Osteoblast (primary cell): Measurements from ENCODE around the gene RFX1. TPM values are rescaled to one million over a fixed set of nuclear protein-coding genes. Genes with fewer than 3 reads are reported as not detected.

Source experiments
- DNase-seq: peaks from one replicate; pipeline ENCODE4 v3.0.0; 2011; ENCODE audit warnings: low spot score, mixed read lengths; ENCODE audit not compliant: insufficient read length; ENCODE audit errors: missing footprints
- H2AFZ ChIP-seq: 2 replicates; pipeline ENCODE4 v1.6.0; 2011; ENCODE audit warnings: mild to moderate bottlenecking, low read length
- H3K27ac ChIP-seq: 2 replicates; pipeline ENCODE4 v1.5.1; 2011; ENCODE audit warnings: mild to moderate bottlenecking, low read depth, low read length, moderate library complexity
- H3K27me3 ChIP-seq: 2 replicates; pipeline ENCODE4 v1.6.0; 2012; ENCODE audit warnings: mild to moderate bottlenecking, control low read depth, inconsistent platforms, low read length, moderate library complexity; ENCODE audit not compliant: insufficient read depth
- H3K36me3 ChIP-seq: 2 replicates; pipeline ENCODE4 v1.5.1; 2011; ENCODE audit warnings: mild to moderate bottlenecking, low read length, control low read depth, moderate library complexity; ENCODE audit not compliant: insufficient read depth
- H3K4me1 ChIP-seq: 2 replicates; pipeline ENCODE4 v1.5.1; 2011; ENCODE audit warnings: mild to moderate bottlenecking, low read length, control low read depth, moderate library complexity; ENCODE audit not compliant: insufficient read depth
- H3K4me2 ChIP-seq: 2 replicates; pipeline ENCODE4 v1.6.0; 2011; ENCODE audit warnings: mild to moderate bottlenecking, low read length; ENCODE audit not compliant: insufficient read depth
- H3K4me3 ChIP-seq: fragments of 200-600 bp; sonication (generic); 3 replicates; pipeline ENCODE4 v1.5.1; 2012; ENCODE audit warnings: mild to moderate bottlenecking, low read length, inconsistent platforms; ENCODE audit not compliant: insufficient read depth
- H3K79me2 ChIP-seq: 2 replicates; pipeline ENCODE4 v1.6.0; 2012; ENCODE audit warnings: mild to moderate bottlenecking, low read length, control low read depth, inconsistent platforms; ENCODE audit not compliant: insufficient read depth
- H3K9me3 ChIP-seq: 2 replicates; pipeline ENCODE4 v1.5.1; 2011; ENCODE audit warnings: low read depth, low read length, control low read depth
- H4K20me1 ChIP-seq: 2 replicates; pipeline ENCODE4 v1.6.0; 2012; ENCODE audit warnings: mild to moderate bottlenecking, low read length, control low read depth; ENCODE audit not compliant: insufficient read depth
- total RNA-seq: library from RNA; depleted of rRNA; stranded (reverse); fragments of >200 nt; gene quantifications from 2 replicates; pipeline ENCODE4 v1.2.3, GENCODE V29; 2012
- TF ChIP-seq, protein P1 (sequence below): IDR thresholded peaks from 2 replicates; pipeline ENCODE4 v1.5.1; 2011; ENCODE audit warnings: mild to moderate bottlenecking, low read depth, low read length, moderate library complexity; ENCODE audit errors: extremely low read depth

RFX1 gene
- total RNA-seq, 1 donor, result 2.5 TPM

DNA sequence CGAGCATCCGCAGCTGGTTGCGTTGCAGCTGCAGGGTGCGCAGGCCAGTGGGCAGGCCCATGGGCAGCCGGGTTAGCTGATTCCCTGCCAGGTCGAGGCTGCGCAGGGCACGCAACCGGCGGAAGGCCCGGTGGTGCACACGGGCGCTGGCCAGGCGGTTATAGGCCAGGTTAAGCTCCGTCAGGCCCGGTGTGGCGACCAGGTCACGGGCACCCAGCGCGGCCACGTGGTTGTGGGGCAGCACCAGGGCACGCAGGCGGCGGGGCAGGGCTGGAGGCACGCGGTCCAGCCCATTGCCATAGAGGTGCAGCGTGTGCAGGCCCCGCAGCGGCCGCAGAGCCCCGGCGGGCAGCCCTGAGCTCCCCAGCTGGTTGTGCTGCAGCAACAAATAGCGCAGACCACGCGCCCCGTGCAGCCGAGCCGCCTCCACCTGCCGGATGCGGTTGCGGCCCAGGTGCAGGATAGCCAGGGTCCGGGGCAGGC, 73.2 kb downstream of the RFX1 start:
- no peak overlapping the region for H3K4me3 ChIP-seq
- no peaks in the 10 kb centered on the region for H3K9me3 ChIP-seq
- TF ChIP-seq, protein P1, sequence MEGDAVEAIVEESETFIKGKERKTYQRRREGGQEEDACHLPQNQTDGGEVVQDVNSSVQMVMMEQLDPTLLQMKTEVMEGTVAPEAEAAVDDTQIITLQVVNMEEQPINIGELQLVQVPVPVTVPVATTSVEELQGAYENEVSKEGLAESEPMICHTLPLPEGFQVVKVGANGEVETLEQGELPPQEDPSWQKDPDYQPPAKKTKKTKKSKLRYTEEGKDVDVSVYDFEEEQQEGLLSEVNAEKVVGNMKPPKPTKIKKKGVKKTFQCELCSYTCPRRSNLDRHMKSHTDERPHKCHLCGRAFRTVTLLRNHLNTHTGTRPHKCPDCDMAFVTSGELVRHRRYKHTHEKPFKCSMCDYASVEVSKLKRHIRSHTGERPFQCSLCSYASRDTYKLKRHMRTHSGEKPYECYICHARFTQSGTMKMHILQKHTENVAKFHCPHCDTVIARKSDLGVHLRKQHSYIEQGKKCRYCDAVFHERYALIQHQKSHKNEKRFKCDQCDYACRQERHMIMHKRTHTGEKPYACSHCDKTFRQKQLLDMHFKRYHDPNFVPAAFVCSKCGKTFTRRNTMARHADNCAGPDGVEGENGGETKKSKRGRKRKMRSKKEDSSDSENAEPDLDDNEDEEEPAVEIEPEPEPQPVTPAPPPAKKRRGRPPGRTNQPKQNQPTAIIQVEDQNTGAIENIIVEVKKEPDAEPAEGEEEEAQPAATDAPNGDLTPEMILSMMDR, result no peak
- no peaks in the 10 kb centered on the region for H4K20me1 ChIP-seq
- H3K27me3 ChIP-seq, result no peaks in the 10 kb centered on the region
- peaks cover 12% of the 10 kb centered on the region for H3K36me3 ChIP-seq
- no peak overlapping the region for H3K4me2 ChIP-seq
- no peak overlapping the region for H2AFZ ChIP-seq
- peak; percentile 56 for DNase-seq
- no peak overlapping the region for H3K27ac ChIP-seq
- H3K4me1 ChIP-seq, result no peaks in the 10 kb centered on the region
- H3K79me2 ChIP-seq, result no peaks in the 10 kb centered on the region

DNA sequence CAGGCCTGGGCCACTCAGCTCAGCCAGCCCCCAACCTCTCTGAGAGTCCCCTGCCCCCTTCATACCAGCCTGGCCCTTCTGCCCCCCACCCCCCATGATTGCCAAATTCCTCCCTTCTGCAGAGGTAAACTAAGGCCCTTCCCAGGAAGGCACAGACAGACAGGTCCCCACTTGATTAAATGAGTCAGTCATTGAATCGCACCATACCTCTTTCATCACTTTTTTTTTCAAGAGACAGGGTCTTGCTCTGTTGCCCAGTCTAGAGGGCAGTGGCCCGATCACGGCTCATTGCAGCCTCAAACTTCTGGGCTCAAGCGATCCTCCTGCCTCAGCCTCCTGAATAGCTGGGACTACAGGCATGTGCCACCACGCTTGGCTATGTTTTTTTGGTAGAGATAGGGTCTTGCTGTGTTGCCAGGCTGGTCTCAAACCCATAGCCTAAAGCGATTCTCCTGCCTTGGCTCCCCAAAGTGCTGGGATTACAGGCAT, 73.9 kb downstream of the RFX1 start:
- TF ChIP-seq, protein P1, result no peak
- no peak overlapping the region for H3K27ac ChIP-seq
- no peaks in the 10 kb centered on the region for H4K20me1 ChIP-seq
- H3K4me1 ChIP-seq, result no peaks in the 10 kb centered on the region
- H3K4me2 ChIP-seq, result no peak overlapping the region
- H2AFZ ChIP-seq, result no peak overlapping the region
- no peaks in the 10 kb centered on the region for H3K27me3 ChIP-seq
- H3K36me3 ChIP-seq, result peaks cover 13% of the 10 kb centered on the region
- peak; percentile 61 for DNase-seq
- no peak overlapping the region for H3K4me3 ChIP-seq
- H3K9me3 ChIP-seq, result no peaks in the 10 kb centered on the region
- H3K79me2 ChIP-seq, result no peaks in the 10 kb centered on the region

DNA sequence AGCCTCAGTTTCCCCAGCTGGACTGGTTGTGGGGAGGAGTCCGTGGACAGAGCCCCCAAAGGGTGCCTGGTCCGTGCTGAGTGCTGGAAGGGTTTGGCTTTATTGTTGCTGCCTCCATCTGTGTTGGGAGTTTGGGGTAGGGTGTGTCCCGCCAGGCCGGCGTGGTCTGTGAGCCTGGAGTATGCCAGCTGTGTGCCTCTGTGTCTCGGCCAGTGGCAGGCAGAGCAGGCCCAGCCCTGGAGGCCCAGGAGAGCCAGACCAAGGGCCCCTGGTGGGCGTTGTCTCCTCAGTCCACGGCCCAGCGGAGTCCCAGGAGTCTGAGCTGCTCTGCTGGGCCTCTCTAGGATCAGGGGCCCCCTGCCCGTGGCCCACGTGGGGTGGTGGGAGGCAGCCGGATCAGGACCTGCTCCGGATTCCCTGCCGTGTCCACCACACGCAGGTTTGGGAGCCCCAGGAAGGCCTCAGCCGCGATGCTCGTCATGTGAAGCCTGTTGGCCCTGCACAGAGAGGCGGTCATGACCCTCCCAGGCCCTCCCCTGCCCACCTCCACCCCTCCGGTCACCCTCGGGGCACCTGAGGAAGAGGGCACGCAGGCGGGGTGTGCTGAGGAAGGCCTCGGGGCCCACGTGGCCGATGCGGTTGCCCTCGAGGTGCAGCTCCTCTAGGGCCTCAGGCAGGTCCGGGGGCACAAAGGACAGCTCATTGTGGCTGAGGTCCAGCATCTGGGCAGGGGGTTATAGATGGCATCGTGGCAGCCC, 74.5 kb downstream of the RFX1 start:
- Histone ChIP-seq H3K4me1 (no peaks in the 10 kb centered on the region), H3K27me3 (no peaks in the 10 kb centered on the region), H3K27ac (no peak overlapping the region), H3K4me3 (no peak overlapping the region), H3K79me2 (no peaks in the 10 kb centered on the region), H3K9me3 (no peaks in the 10 kb centered on the region), H4K20me1 (no peaks in the 10 kb centered on the region), H3K4me2 (no peak overlapping the region), H2AFZ (no peak overlapping the region), H3K36me3 (peaks cover 19% of the 10 kb centered on the region)
- DNase-seq, result peak; percentile 58
- TF ChIP-seq, protein P1, result no peak

DNA sequence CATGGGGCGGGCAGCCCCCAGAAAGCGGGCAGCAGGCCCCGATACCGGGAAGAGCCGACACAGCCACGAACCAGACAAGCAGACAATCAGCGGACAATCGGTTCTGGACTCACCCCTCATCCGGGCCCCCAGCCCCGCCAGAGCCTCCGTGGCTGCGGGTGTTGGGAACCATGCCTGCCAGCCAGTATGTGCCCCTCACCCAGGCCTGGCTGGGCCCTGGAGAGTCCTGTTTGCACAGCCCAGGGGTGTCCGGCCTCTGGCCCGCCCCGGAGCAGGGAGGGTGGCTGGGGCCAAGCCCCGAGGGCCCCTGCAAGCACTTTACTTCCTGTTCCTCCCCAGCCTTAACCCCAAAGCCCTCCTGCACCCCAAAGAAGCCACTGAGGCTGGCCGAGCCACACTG, 75.7 kb downstream of the RFX1 start:
- Histone ChIP-seq H3K79me2 (no peaks in the 10 kb centered on the region), H4K20me1 (no peaks in the 10 kb centered on the region), H3K4me3 (no peak overlapping the region), H3K4me2 (no peak overlapping the region), H3K36me3 (peaks cover 22% of the 10 kb centered on the region), H3K27me3 (no peaks in the 10 kb centered on the region), H3K27ac (no peak overlapping the region), H3K9me3 (no peaks in the 10 kb centered on the region), H3K4me1 (no peaks in the 10 kb centered on the region), H2AFZ (no peak overlapping the region)
- peak; percentile 67 for DNase-seq
- TF ChIP-seq, protein P1, result no peak
